Lung (tissue), 12 donors: ENCODE measurements around the gene SOX30. TPM values are rescaled to one million over a fixed set of nuclear protein-coding genes. Genes with fewer than 3 reads are reported as not detected.

ENCODE experiments used
- ATAC-seq: fragments of 200-7000 bp; cut with Tn5 transposase; one replicate; pipeline ENCODE4 v1.9.1; 2020; ENCODE audit warnings: moderate number of reproducible peaks; ENCODE audit not compliant: insufficient read depth, low FRiP score
- DNase-seq, 3 donors: peaks; one replicate each; pipeline ENCODE4 v3.0.0-alpha.2; 2013 to 2017
- H3K27ac ChIP-seq, 2 donors: one replicate each; pipeline ENCODE4 v1.5.1; 2013; ENCODE audit warnings: mild to moderate bottlenecking in 2 of 2, moderate library complexity in 2 of 2, control low read depth in 1 of 2, inconsistent platforms in 1 of 2, low read depth in 1 of 2, low read length in 1 of 2
- H3K27me3 ChIP-seq, 3 donors: one replicate each; pipeline ENCODE4 v1.5.1; 2013; ENCODE audit warnings: low read length in 2 of 3; ENCODE audit not compliant: control insufficient read depth in 3 of 3, insufficient read depth in 3 of 3
- H3K36me3 ChIP-seq, 4 donors: one replicate each; pipeline ENCODE4 v1.5.1; 2013; ENCODE audit warnings: low read length in 4 of 4, mild to moderate bottlenecking in 1 of 4, moderate library complexity in 1 of 4; ENCODE audit not compliant: control insufficient read depth in 4 of 4, insufficient read depth in 4 of 4
- H3K4me1 ChIP-seq, 5 donors: one replicate each; pipeline ENCODE4 v1.5.1; 2013; ENCODE audit warnings: low read length in 5 of 5, mild to moderate bottlenecking in 2 of 5, moderate library complexity in 1 of 5; ENCODE audit not compliant: control insufficient read depth in 5 of 5, insufficient read depth in 5 of 5
- H3K4me3 ChIP-seq: one replicate; pipeline ENCODE4 v1.5.1; 2013; ENCODE audit warnings: mild to moderate bottlenecking, control low read depth, moderate library complexity
- H3K9ac ChIP-seq, 2 donors: one replicate each; pipeline ENCODE4 v1.5.1; 2013; ENCODE audit warnings: low read length in 2 of 2, control low read depth in 1 of 2; ENCODE audit not compliant: insufficient read depth in 1 of 2
- H3K9me3 ChIP-seq, 4 donors: one replicate each; pipeline ENCODE4 v1.5.1; 2013; ENCODE audit warnings: low read length in 3 of 4, mild to moderate bottlenecking in 1 of 4, moderate library complexity in 1 of 4; ENCODE audit not compliant: control insufficient read depth in 4 of 4, insufficient read depth in 3 of 4
- WGBS, 2 donors: extraction: QIAGEN DNeasy Blood & Tissue Kit; methylation state at CpG; one replicate each; pipeline ENCODE4 v1.1.7; 2013; 5-methylcytosine and 5-hydroxymethylcytosine counted together
- polyA plus RNA-seq, 2 donors: library from polyadenylated mRNA; stranded (reverse); fragments of 200-250 nt; gene quantifications; one replicate each; pipeline ENCODE4 v1.2.1, GENCODE V29; 2013
- total RNA-seq, 2 donors: library from RNA; depleted of rRNA in 1 of 2; stranded (reverse); fragments of >200 nt in 1 of 2; gene quantifications; one replicate each; pipeline ENCODE4 v1.2.1, GENCODE V29; 2014 to 2021
- TF ChIP-seq, protein P1 (sequence below): IDR thresholded peaks from 2 replicates; pipeline ENCODE4 v1.5.1; 2012; ENCODE audit warnings: mild to moderate bottlenecking; ENCODE audit errors: control extremely low read depth, extremely low read depth
- donor health status: control.
- donor health status: control.
- donor health status: Bipolar disorder and iron deficiency.
- donor health status: healthy.
- donor health status: DM: yes; HTN: yes; CAD: no.

Gene SOX30
- total and polyA plus RNA-seq, 4 donors: 0.06 to 0.43 (median 0.07) TPM; not detected in 1

DNA sequence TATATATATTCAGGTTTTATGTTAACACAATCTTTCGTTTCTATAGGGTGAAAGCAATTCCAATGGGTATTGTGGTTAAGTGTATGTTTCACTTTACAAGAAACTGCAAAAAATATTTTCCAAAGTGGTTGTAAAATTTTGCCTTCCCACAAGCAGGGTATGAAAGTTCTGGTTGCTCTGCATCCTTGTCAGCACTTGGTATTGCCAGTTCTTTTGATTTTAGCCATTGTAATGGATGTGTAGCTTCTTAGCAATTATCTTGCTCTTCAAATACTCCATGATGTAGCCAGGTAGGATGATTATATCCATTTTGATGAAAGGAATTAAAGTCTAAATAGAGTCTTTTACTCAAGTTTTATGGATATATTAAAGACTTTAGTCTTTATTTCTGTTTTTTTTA lies 67.6 kb downstream of the SOX30 start:
- peaks cover 0 to 6% (median 0%) of the 10 kb centered on the region in 5 donors for H3K4me1 ChIP-seq
- H3K27me3 ChIP-seq: no peaks in the 10 kb centered on the region
- ATAC-seq (no peak), DNase-seq (no peak)
- no peak overlapping the region for H3K9ac ChIP-seq
- TF ChIP-seq, protein P1, sequence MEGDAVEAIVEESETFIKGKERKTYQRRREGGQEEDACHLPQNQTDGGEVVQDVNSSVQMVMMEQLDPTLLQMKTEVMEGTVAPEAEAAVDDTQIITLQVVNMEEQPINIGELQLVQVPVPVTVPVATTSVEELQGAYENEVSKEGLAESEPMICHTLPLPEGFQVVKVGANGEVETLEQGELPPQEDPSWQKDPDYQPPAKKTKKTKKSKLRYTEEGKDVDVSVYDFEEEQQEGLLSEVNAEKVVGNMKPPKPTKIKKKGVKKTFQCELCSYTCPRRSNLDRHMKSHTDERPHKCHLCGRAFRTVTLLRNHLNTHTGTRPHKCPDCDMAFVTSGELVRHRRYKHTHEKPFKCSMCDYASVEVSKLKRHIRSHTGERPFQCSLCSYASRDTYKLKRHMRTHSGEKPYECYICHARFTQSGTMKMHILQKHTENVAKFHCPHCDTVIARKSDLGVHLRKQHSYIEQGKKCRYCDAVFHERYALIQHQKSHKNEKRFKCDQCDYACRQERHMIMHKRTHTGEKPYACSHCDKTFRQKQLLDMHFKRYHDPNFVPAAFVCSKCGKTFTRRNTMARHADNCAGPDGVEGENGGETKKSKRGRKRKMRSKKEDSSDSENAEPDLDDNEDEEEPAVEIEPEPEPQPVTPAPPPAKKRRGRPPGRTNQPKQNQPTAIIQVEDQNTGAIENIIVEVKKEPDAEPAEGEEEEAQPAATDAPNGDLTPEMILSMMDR: no peak
- no peaks in the 10 kb centered on the region for H3K36me3 ChIP-seq
- H3K27ac ChIP-seq: no peak overlapping the region
- no peak overlapping the region for H3K4me3 ChIP-seq
- 90 to 94% methylated on average over 1 of the region's 1 CpG for WGBS, 2 donors
- H3K9me3 ChIP-seq: no peaks in the 10 kb centered on the region

DNA sequence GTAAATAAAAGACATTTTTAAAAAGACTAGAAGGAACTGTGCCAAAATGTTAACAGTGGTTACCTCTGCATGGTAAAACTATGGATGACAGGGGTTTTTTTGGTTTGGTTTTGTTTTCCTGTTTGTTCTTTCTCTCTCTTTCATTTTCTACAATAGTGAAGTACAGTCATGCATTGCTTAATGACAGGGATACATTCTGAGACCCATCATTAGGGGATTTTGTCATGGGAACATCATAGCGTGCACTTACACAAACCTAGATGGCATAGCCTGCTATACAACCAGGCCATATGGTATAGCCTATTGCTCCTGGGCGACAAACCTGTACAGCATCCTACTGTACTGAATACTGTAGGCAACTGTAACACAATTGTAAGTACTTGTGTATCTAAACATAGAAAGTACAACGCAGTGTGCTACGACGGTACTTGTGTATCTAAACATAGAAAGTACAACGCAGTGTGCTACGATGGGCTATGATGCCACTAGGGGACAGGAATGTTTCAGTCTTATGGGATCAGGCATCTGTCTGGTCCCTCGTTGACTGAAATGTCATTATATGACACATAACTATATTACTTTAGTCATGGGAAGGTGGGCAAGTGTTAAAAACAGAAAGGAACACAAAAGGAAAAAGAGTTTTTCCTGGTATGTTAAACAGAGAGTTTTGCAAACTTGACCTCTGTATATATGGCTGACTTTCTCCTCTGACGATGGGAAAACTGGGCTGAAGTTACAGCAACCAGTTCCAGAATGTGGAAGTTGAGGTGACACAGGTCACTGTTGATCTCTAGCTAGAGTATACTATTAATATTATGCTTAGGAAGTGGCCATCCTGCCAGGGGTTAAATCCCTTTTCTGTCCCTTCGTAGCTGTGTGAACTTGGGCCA lies 69.3 kb downstream of the SOX30 start:
- no peak overlapping the region for H3K27ac ChIP-seq
- no peaks in the 10 kb centered on the region for H3K27me3 ChIP-seq
- peaks cover 0 to 6% (median 0%) of the 10 kb centered on the region in 5 donors for H3K4me1 ChIP-seq
- WGBS, 2 donors: 77 to 81% methylated on average over 10 of the region's 10 CpGs
- H3K4me3 ChIP-seq: no peak overlapping the region
- H3K36me3 ChIP-seq: no peaks in the 10 kb centered on the region
- ATAC-seq: no peak
- TF ChIP-seq, protein P1: no peak
- H3K9ac ChIP-seq: no peak overlapping the region
- DNase-seq: no peak
- no peaks in the 10 kb centered on the region for H3K9me3 ChIP-seq

- Histone ChIP-seq H3K9ac (no peak overlapping the region), H3K27ac (no peak overlapping the region), H3K36me3 (no peaks in the 10 kb centered on the region), H3K9me3 (no peaks in the 10 kb centered on the region), H3K27me3 (no peaks in the 10 kb centered on the region), H3K4me1 (peaks cover 0 to 6% (median 0%) of the 10 kb centered on the region in 5 donors), H3K4me3 (no peak overlapping the region)
- WGBS, 2 donors: 86% methylated on average over 5 of the region's 5 CpGs
- no peak for DNase-seq
- TF ChIP-seq, protein P1: no peak
- no peak for ATAC-seq
Measured at GRCh38 chr5:157581901-157582300, 70.3 kb downstream of the SOX30 start.
